ENCODE results near the gene UBL7. TPM values are rescaled to one million over a fixed set of nuclear protein-coding genes. Genes with fewer than 3 reads are reported as not detected.

Gene UBL7
- total and polyA plus RNA-seq, 4 donors = 12.7 to 19.5 (median 18.2) TPM

- H3K9me3 ChIP-seq (ENCODE audit: control insufficient read depth in 4 of 4, low read length in 3 of 4) = no peaks in the 10 kb centered on the region
- H3K27ac ChIP-seq (ENCODE audit: low read depth in 1 of 2, low read length in 2 of 2) = no peak overlapping the region
- no peak for DNase-seq (ENCODE audit: low spot score)
- TF ChIP-seq HNF4G (IDR thresholded peaks at IDR 0.05) = no peak
- peak; percentile 51 for TF ChIP-seq SP1 (IDR thresholded peaks at IDR 0.05)
- no peak for TF ChIP-seq TAF1 (conservative IDR thresholded peaks at IDR 0.05)
- TF ChIP-seq FOXA1 (IDR thresholded peaks at IDR 0.05) = no peak
- TF ChIP-seq JUND (IDR thresholded peaks at IDR 0.05) = no peak
- no peak for TF ChIP-seq CTCF (IDR thresholded peaks at IDR 0.05; ENCODE audit: low read depth, low read length, missing input control)
- no peak for TF ChIP-seq FOXA2 (IDR thresholded peaks at IDR 0.05)
- TF ChIP-seq RAD21 (IDR thresholded peaks at IDR 0.05) = no peak
- no peak for TF ChIP-seq YY1 (IDR thresholded peaks at IDR 0.05)
- TF ChIP-seq EGR1 (IDR thresholded peaks at IDR 0.05; ENCODE audit: low read depth in 2 of 2) = peak in 1 of 2 donors; percentile 40
- no peak for TF ChIP-seq REST (IDR thresholded peaks at IDR 0.05)
- TF ChIP-seq MAX (IDR thresholded peaks at IDR 0.05) = no peak
- TF ChIP-seq ATF3 (IDR thresholded peaks at IDR 0.05) = no peak
- peak; percentile 74 to 80 for TF ChIP-seq HNF4A (conservative IDR thresholded peaks at IDR 0.05)
- TF ChIP-seq NR2F2 (IDR thresholded peaks at IDR 0.05) = no peak
- no peak for TF ChIP-seq RXRA (IDR thresholded peaks at IDR 0.05)
- H3K4me1 ChIP-seq (ENCODE audit: control insufficient read depth in 4 of 4, insufficient read depth in 4 of 4, low read length in 3 of 4) = peaks cover 0 to 7% (median 2%) of the 10 kb centered on the region in 4 donors
- H3K4me3 ChIP-seq (ENCODE audit: low read depth in 1 of 3, low read length in 3 of 3) = no peak overlapping the region
- H3K36me3 ChIP-seq (ENCODE audit: control insufficient read depth in 4 of 4, insufficient read depth in 3 of 4, low read depth in 1 of 4, low read length in 3 of 4) = no peaks in the 10 kb centered on the region
- 57% methylated on average over 16 of the region's 16 CpGs for WGBS
- H3K9ac ChIP-seq (ENCODE audit: low read depth in 1 of 2, low read length in 2 of 2) = no peak overlapping the region
- no peaks in the 10 kb centered on the region for H3K27me3 ChIP-seq (ENCODE audit: control insufficient read depth in 4 of 4, insufficient read depth in 4 of 4, low read length in 3 of 4)
Measured at GRCh38 chr15:74418575-74419338, 42.2 kb downstream of the UBL7 start.

- H3K27ac ChIP-seq (ENCODE audit: low read depth in 1 of 2, low read length in 2 of 2) = no peak overlapping the region
- no peaks in the 10 kb centered on the region for H3K36me3 ChIP-seq (ENCODE audit: control insufficient read depth in 4 of 4, insufficient read depth in 3 of 4, low read depth in 1 of 4, low read length in 3 of 4)
- H3K4me3 ChIP-seq (ENCODE audit: low read depth in 1 of 3, low read length in 3 of 3) = no peak overlapping the region
Measured at GRCh38 chr15:74417670-74418069, 43.3 kb downstream of the UBL7 start.

More at GRCh38 chr15:74417670-74418069, 43.3 kb downstream of the UBL7 start:
- 96% methylated on average over 9 of the region's 9 CpGs for WGBS
- TF ChIP-seq RAD21 (IDR thresholded peaks at IDR 0.05) = no peak
- TF ChIP-seq YY1 (IDR thresholded peaks at IDR 0.05) = no peak
- no peak for TF ChIP-seq TAF1 (conservative IDR thresholded peaks at IDR 0.05)
- no peak for TF ChIP-seq REST (IDR thresholded peaks at IDR 0.05)
- TF ChIP-seq RXRA (IDR thresholded peaks at IDR 0.05) = no peak
- TF ChIP-seq GABPA (IDR thresholded peaks at IDR 0.05 in 1 of 2, conservative IDR thresholded peaks at IDR 0.05 in 1 of 2) = no peak
- no peaks in the 10 kb centered on the region for H3K9me3 ChIP-seq (ENCODE audit: control insufficient read depth in 4 of 4, low read length in 3 of 4)
- no peaks in the 10 kb centered on the region for H3K27me3 ChIP-seq (ENCODE audit: control insufficient read depth in 4 of 4, insufficient read depth in 4 of 4, low read length in 3 of 4)
- H3K4me1 ChIP-seq (ENCODE audit: control insufficient read depth in 4 of 4, insufficient read depth in 4 of 4, low read length in 3 of 4) = peaks cover 0 to 7% (median 2%) of the 10 kb centered on the region in 4 donors
- DNase-seq (ENCODE audit: low spot score) = no peak
- no peak overlapping the region for H3K9ac ChIP-seq (ENCODE audit: low read depth in 1 of 2, low read length in 2 of 2)
